Nucleus accumbens (tissue), 56 donors: ENCODE data around the gene TOPORS.
"Not testable (repeated sequence)": the region's sequence is repeated elsewhere in the genome, so short reads cannot be mapped to it uniquely, and the experiment has no call there.

Source experiments
- DNase-seq, 56 donors: peaks; one replicate each; lab custom pipeline; 2025; lab: John Stamatoyannopoulos, UW

TOPORS gene

GRCh38 chr9:32552172-32552872 is at the start of gene TOPORS, which contains the start of gene SMIM27:
TSS of gene TOPORS (minus strand) at chr9:32552586. CDS start at chr9:32552436, 150 bp downstream.
TSS of gene SMIM27 (plus strand) at chr9:32552327. CDS start at chr9:32552435, 108 bp downstream.
- peak; percentile 23 to 96 (median 88) for DNase-seq

DNA sequence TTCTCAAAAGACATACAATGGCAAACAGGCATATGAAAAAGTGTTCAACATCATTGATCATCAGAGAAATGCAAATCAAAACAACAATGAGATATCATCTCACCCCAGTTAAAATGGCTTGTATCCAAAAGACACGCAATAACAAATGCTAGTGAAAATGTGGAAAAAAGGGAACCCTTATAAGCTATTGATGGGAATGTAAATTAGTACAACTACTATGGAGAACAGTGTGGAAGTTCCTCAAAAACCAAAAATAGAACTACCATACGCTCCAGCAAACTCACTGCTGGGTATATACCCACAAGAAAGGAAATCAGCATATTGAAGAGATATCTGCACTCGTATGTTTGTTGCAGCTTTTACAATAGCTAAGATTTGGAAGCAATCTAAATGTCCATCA is 46.6 kb upstream of the TOPORS start:
- not testable (repeated sequence) for DNase-seq

GRCh38 chr9:32596936-32597335 is 44.5 kb upstream of the TOPORS start:
- no peak for DNase-seq

GRCh38 chr9:32596096-32596865 is 43.9 kb upstream of the TOPORS start:
- DNase-seq, result no peak

- no peak for DNase-seq
Observed at GRCh38 chr9:32590898-32591297, 38.5 kb upstream of the TOPORS start.

DNA sequence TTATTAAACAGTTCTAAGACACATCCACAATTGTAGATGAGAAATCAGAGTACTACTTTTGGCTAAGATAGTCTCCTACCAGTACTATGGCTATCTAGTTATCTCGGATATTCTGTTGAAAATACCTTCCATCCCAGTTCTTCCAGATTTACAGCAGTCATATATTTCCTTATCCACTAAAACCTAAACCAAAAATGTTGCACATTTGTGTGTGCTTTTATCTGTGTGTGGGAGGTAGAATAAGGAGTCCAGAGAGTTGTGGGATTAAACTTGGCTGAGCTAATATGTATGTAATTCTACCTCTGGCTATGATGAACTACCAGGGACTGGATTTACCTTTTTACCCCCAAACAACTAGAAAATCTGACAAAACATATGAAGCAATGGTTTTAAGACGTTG is 38.1 kb upstream of the TOPORS start:
- no peak for DNase-seq

DNA sequence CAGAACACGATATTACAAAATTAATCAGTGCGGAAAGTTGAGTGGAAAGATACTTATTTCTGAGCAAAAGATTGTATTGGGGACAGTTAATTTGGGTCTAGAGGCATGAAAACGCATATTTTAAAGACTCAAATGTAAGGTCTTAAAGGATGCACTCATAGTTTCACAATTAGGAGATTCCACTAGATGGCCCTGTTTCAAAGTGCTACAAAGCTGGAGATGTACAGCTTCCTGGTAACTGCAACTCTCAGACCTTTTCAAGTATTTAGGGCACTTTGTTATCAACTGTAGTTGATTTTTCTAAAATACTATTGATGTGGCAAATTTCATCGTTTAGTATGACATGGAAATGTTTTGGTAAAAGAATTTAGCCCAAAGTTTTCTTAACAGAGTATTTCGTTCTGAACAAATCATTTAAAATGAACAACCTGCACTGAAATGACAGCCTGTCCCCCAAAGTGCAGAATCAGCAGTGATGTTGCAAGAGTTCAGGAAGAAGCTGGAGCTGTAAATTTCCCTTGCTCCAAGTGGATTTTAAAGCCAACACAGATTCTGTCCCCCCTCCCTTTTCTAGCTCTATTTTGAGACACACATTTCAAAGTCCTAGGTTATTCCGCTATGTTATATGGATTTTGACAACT is 36.8 kb upstream of the TOPORS start:
- no peak for DNase-seq

GRCh38 chr9:32587901-32588300 is 35.5 kb upstream of the TOPORS start:
- DNase-seq, result no peak

GRCh38 chr9:32584784-32585183 is 32.4 kb upstream of the TOPORS start:
- DNase-seq, result no peak

DNA sequence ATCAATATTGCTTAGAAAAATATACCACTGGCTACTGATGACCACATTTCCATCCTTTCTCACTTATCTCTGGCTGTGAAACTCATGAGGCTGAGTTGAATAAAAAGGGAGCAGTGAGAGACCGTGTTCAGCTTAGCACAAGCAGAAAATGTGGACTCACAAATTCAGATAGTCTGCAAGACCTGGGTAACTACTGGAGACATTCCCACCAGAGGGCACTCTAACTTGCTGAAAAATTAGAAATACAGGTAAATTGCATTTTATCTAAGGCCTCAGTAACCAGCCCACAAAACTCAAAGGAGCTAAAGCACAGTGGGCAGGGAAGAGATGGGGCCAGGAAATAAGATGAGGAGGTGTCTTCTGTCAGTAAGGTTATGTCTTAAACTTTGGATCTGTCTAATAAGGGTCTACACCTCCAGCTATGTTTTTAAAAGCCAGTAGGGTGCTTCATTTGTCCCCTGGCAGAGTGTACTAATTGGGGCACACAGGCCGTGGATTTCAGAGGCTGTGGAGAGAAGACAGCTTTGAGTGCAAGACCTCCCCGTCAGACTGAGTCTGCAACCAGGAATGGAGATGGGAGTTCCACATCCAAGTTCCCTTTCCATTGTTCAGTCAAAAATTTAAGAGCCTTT is 29.2 kb upstream of the TOPORS start:
- peak in 11 of 56 donors; percentile 1 to 56 (median 4) for DNase-seq

- DNase-seq, result no peak
Observed at GRCh38 chr9:32580631-32581300, 28.4 kb upstream of the TOPORS start.

GRCh38 chr9:32579706-32580331 is 27.4 kb upstream of the TOPORS start:
- DNase-seq, result peak in 45 of 56 donors; percentile 3 to 85 (median 29)

- DNase-seq, result no peak
Observed at GRCh38 chr9:32578976-32579375, 26.6 kb upstream of the TOPORS start.

DNA sequence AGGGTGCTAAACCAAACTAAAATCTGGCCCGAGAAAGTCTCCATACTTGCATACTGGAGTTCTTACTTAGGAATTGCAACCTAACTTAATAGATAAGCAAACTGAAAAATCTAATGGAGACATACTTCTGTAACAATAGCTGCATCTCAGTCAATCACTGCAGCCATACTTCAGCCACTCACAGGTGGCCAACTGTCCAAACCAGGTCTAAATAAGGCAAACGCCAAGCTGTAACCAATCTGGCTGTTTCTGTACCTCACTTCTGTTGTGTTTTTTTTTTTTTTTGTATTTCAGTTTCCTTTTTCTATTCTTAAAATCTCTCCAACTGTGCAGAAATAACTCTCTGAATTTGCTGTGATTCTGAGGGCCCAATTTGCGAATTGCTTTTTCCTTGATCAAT is 24.9 kb upstream of the TOPORS start:
- DNase-seq, result no peak

DNA sequence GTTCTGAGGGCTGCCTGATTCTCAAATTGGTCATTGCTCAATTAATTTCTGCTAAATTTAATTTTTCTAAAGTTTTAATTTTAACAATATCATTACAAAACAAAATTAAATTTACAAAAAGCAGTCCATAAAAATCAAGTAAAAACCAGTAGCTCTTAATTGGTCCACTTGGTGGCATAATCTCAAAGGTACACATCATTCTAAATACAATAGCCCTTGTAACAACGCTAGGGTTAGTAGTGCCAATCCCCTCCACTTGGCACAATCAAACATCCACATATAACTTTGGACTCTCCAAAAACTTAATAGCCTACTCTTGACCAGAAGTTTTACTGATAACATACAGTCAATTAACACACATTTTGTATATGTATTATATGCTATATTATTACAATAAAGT is 22.5 kb upstream of the TOPORS start:
- DNase-seq, result no peak

GRCh38 chr9:32573821-32574220 is 21.4 kb upstream of the TOPORS start:
- DNase-seq, result no peak

- peak; percentile 33 to 97 (median 88) for DNase-seq
Observed at GRCh38 chr9:32572900-32573523, 20.6 kb upstream of the TOPORS start, which contains the start of gene NDUFB6. TSS of gene NDUFB6 (minus strand) at chr9:32573159. CDS start at chr9:32573060, 99 bp downstream.

- peak in 44 of 56 donors; percentile 4 to 81 (median 34) for DNase-seq
Observed at GRCh38 chr9:32571969-32572899, 19.8 kb upstream of the TOPORS start.
